ENCODE measurements around the gene LRRC8C.

Gene LRRC8C

DNA sequence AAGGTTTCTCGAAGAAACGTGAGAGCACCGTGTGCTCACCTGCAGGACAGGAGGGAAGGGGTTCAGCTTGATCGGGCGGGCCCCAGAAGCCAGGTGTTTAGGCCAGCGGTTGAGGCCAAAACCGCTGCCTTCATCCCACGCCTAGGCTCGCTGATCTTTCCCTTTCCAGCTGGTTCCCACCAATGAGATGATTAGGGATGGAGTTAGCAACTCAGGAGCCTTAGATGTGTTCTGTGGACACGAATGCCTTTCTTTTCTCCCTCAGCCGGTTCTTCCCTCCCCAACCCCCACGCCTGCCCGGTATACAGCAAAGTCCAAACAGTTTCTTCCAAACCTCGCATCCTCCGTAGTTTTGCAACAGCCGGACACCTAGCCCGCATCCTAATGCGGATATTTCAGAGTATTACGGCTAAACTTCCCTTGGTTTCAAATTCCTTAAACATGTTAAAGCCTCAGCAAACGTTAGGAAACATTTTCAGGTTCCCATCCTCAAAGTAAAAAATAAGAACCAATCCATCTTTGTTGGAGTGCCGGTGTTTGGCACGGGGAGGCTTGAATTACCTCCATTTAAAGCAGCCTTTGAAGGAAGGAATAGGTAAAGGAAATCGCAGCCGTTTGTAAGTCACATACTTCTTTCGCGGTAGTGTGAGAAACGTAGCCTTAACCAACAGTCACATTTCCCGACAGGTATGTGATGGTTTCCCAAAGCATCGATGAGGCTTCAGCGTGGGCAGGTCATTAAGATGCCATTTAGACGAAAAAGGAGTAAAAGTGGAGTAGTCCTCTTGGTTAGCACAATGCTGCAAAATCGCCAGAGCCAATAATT lies 1.1 kb downstream of the LRRC8C start:
- no peak for TF ChIP-seq POLR2A (IDR thresholded peaks at IDR 0.05; ENCODE audit: low read depth, low read length)
- FAIRE-seq (peak; percentile 27), DNase-seq (ENCODE audit: insufficient read length, low spot score) (no peak)

DNA sequence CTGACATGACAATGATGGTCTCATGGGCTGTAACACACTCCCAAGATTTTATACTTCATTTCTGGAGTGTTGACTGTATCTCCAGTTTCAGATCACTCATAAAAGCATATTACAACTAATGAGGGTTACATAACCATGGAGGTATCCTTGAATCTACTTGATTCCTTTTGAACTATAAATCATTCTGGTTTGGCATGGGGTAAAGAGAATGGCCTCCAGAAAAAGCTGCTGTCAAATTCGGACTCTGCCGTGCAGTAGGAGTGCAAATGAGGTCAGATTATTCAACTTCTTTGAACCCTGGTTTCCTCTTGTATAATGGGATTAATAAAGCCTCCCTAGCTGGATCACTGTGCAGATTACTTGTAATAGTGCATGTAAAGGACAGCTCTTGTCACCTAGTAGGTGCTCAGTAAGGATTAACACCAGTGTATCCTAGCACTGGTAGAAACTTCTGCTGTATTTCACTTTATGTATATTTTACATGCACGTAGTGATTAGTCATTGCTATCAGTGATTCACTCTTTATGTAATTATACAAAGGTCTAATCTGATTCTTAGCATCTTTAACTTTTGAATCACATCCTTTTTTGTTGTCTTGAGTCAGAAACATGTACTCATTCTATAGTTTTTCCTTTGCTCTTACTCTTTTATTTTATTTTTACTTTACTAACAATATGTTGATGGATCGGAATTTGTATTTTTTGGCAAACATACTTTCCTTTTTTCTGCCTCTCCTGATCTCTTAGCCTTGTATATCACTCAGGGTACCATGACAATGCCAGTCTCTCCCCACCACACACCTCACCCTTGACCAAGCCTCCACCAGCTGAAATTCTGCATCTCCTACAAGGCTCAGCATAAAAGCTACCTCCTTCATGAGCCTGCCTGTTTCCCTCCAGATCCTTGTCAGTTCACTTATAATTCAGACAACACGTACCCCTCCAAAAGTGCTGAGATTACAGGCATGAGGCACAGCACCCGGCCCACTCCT lies 3.2 kb downstream of the LRRC8C start:
- peak; percentile 60 for FAIRE-seq

GRCh38 chr1:89637496-89637895 lies 4.6 kb downstream of the LRRC8C start:
- no peak for TF ChIP-seq POLR2A (IDR thresholded peaks at IDR 0.05; ENCODE audit: low read depth, low read length)
- FAIRE-seq (peak; percentile 52), DNase-seq (ENCODE audit: insufficient read length, low spot score) (no peak)

More for the DNA sequence above, 3.2 kb downstream of the LRRC8C start:
- no peak for TF ChIP-seq POLR2A (IDR thresholded peaks at IDR 0.05; ENCODE audit: low read depth, low read length)
- DNase-seq (ENCODE audit: insufficient read length, low spot score): no peak

DNA sequence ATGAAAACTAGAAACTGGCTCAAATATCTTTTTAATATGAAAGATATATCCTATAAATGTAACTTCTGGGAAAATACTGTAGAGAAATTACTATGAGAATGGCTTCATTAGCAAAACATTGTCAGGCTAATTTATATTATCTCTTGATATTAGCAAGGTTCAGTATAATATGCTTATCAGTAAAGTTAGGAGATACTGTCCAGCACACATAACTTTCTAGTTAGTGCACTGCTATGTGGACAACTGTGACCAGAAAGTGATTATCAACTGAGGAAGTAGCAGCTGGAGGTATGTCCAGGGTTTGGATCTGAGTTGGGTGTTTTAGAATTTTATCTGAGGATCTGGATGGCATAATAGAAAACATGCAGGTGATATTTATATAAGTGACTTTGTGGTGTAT lies 7.5 kb downstream of the LRRC8C start:
- no peak for TF ChIP-seq POLR2A (IDR thresholded peaks at IDR 0.05; ENCODE audit: low read depth, low read length)
- FAIRE-seq: no peak
- no peak for DNase-seq (ENCODE audit: insufficient read length, low spot score)

DNA sequence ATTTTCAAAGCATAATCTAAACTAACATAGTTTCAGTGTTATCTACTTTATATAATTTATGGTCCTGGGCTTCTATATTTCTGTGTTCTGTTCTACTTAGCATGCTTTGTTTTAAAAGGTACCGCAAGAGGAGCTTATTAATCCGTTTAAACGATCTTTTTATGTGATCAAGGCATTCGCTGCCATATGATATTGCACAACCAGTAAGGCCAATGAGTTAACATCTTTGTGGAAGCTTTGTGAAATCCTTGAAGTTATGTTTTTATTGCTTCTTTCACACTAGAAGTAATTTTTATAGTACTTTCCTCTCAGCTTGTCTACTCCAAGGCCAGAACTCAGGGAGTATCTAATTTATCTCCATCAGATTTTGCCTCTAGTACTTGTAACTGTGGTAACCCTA lies 8.9 kb downstream of the LRRC8C start:
- no peak for TF ChIP-seq POLR2A (IDR thresholded peaks at IDR 0.05; ENCODE audit: low read depth, low read length)
- no peak for FAIRE-seq
- no peak for DNase-seq (ENCODE audit: insufficient read length, low spot score)

DNA sequence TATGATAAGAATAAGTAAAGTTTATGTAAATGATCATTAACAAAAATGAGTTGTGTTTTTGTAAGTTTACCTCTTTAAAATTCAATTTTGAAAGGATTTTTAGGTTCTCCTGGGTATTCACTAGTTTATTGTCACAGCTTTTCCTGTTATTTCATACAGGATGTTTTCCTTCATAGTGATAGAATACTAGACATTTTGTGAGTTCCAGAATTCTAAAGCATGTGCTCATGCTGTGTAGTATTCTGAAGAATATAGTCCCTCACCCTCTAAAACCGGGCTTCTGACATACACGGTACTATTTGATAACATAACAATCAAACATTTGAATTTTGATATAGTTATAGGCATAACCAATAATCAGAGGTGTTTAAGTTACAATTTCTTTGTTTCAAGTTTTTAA lies 10.7 kb downstream of the LRRC8C start:
- FAIRE-seq (no peak), DNase-seq (ENCODE audit: insufficient read length, low spot score) (no peak)
- no peak for TF ChIP-seq POLR2A (IDR thresholded peaks at IDR 0.05; ENCODE audit: low read depth, low read length)

- no peak for TF ChIP-seq POLR2A (IDR thresholded peaks at IDR 0.05; ENCODE audit: low read depth, low read length)
- no peak for DNase-seq (ENCODE audit: insufficient read length, low spot score)
- no peak for FAIRE-seq
These were observed 11.3 kb downstream of the LRRC8C start for GRCh38 chr1:89644119-89644814.

DNA sequence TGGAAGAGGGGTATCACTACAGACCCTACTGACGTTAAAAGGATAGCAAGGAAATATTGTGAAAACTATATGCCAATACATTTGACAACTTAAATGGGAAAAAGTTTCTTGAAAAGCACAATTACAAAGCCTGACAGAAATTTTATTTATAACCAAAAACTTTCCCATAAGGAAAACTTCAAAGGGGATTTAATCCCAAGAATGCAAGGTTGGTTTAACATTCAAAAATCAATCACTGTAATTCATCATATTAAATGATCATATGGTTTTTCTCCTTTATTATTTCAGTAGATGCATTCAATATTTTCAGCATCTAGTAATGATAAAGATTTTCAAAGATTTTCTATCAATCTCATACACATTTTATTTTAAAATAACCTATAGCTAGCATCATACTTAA lies 13.3 kb downstream of the LRRC8C start:
- FAIRE-seq: no peak
- TF ChIP-seq POLR2A (IDR thresholded peaks at IDR 0.05; ENCODE audit: low read depth, low read length): no peak
- no peak for DNase-seq (ENCODE audit: insufficient read length, low spot score)

DNA sequence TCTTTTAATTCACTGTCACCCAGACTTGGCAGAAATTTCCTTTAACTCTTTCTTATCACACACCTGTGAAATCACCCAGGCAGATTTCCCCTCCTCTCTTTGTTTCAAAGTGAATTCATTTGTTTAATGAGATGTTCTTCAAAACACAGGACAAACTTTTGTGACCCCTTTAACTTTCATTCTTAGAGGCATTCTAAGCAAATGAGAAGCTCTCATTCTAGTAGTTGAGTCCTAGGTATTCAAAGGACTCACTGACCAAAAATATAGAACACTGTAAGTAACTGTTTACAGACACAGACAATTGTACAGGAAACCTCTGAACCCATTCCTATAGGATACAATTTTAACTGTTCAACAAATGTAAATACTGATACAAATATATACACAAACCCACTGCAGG lies 16.9 kb downstream of the LRRC8C start:
- DNase-seq (ENCODE audit: insufficient read length, low spot score) (no peak), FAIRE-seq (no peak)
- TF ChIP-seq POLR2A (IDR thresholded peaks at IDR 0.05; ENCODE audit: low read depth, low read length): no peak

DNA sequence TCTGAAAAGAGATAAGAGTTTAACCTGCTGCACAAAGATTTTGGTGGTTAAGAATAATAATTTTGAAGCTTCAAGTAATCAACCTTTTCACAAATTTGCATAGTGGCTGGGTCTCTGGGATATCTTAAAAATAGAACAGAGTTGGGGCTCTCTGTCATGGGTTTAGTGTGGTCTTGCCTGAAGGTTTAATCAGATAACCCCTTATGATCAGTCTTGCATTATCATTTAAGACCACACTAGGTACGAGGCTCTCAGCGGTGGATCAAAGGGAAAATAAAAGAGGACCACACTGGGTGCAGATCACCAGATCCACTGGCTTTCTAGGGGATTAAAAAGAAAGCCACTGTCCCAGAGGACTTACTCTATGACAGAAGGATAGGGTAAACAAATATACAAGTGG lies 19.5 kb downstream of the LRRC8C start:
- no peak for FAIRE-seq
- no peak for DNase-seq (ENCODE audit: insufficient read length, low spot score)
- TF ChIP-seq POLR2A (IDR thresholded peaks at IDR 0.05; ENCODE audit: low read depth, low read length): no peak

DNA sequence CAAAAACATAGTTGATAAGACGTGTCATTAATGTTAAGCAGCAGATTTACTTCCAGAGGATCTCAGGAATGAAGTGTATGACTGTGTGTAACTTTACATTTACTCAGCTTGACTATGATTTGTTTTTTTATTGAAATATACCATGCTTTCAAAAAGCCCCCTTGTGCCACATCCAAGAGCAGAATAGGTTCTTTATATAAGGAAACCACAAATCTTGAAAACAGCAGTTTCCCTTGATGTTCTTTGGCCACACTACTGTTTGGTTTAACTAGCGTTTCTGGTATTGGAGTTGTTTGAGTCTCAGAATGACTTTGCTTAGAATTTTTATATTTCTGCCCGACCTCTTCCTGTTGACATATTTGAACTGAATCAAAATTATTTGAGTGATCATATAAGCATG lies 25.0 kb downstream of the LRRC8C start:
- no peak for TF ChIP-seq POLR2A (IDR thresholded peaks at IDR 0.05; ENCODE audit: low read depth, low read length)
- no peak for DNase-seq (ENCODE audit: insufficient read length, low spot score)
- no peak for FAIRE-seq

GRCh38 chr1:89659322-89660081 lies 26.6 kb downstream of the LRRC8C start:
- FAIRE-seq (no peak), DNase-seq (ENCODE audit: insufficient read length, low spot score) (no peak)
- no peak for TF ChIP-seq POLR2A (IDR thresholded peaks at IDR 0.05; ENCODE audit: low read depth, low read length)

Measured in H54 (cell line).